ENCODE results near the gene WDR37. TPM values are rescaled to one million over a fixed set of nuclear protein-coding genes. Genes with fewer than 3 reads are reported as not detected.

Gene WDR37
- total RNA-seq, 1 experiment from 2014 or later: 4.5 TPM

DNA sequence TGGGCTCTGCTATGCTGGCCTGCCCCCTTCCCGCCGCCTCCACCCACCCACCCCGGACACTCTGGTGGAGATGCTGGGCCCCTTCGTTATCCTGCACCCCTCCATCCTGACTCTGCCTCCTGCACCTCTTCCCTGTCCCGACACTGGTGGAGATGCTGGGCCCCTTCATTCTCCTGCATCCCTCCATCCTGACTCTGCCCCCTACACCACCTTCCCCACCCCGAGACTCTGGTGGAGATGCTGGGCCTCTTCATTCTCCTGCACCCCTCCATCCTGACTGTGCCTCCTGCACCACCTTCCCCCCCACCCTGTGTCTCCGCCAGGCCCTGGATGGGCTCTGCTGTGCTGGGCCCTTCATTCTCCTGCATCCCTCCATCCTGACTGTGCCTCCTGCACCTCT, 45.5 kb upstream of the WDR37 start:
- POLR2A ChIA-PET (ENCODE audit: unreplicated experiment): no interaction called here

DNA sequence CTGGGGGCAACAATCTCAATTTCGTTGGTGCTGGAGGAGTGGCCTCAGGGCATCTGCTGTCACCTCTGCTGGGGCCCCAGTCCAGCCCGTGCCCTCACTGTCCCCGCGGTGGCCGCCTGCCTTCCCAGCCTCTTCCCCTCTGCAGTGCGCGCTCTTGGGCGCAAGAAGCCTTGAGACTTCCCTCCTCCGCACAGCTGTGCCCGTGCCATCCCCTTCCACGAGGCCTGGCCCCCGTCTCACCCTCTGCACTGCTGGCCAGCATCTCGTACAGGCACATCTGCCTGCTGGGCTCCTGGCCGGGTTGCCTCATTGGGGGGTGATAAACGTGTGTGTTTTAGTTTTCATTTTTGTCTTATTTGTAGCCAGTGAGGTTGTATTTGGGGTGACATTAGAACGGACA, 44.5 kb upstream of the WDR37 start:
- no peak overlapping the region for H3K9ac ChIP-seq (ENCODE audit: low read length)
- CTCF ChIA-PET: no interaction called here
- no peaks in the 10 kb centered on the region for H3K4me1 ChIP-seq (ENCODE audit: insufficient read depth, low read length)
- TF ChIP-seq, protein P1, sequence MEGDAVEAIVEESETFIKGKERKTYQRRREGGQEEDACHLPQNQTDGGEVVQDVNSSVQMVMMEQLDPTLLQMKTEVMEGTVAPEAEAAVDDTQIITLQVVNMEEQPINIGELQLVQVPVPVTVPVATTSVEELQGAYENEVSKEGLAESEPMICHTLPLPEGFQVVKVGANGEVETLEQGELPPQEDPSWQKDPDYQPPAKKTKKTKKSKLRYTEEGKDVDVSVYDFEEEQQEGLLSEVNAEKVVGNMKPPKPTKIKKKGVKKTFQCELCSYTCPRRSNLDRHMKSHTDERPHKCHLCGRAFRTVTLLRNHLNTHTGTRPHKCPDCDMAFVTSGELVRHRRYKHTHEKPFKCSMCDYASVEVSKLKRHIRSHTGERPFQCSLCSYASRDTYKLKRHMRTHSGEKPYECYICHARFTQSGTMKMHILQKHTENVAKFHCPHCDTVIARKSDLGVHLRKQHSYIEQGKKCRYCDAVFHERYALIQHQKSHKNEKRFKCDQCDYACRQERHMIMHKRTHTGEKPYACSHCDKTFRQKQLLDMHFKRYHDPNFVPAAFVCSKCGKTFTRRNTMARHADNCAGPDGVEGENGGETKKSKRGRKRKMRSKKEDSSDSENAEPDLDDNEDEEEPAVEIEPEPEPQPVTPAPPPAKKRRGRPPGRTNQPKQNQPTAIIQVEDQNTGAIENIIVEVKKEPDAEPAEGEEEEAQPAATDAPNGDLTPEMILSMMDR (conservative IDR thresholded peaks at IDR 0.05; ENCODE audit: low read depth, low read length): no peak
- TF ChIP-seq EZH2phosphoT487 (IDR thresholded peaks at IDR 0.05; ENCODE audit: borderline replicate concordance, low read length) (no peak), EZH2 (IDR thresholded peaks at IDR 0.05; ENCODE audit: low read length, unreplicated experiment) (no peak)
- POLR2A ChIA-PET (ENCODE audit: unreplicated experiment): no interaction called here
- H3K4me3 ChIP-seq (ENCODE audit: low read length): no peak overlapping the region
- no peak overlapping the region for H3K4me2 ChIP-seq (ENCODE audit: low read length)
- intact Hi-C loops (cut with micrococcal nuclease): no loop called here
- ATAC-seq (no peak), DNase-seq (no peak)
- no peaks in the 10 kb centered on the region for H3F3A ChIP-seq (ENCODE audit: low read length, unreplicated experiment)
- no peaks in the 10 kb centered on the region for H4K20me1 ChIP-seq (ENCODE audit: low read length)
- no peaks in the 10 kb centered on the region for H3K79me2 ChIP-seq (ENCODE audit: low read length)
- no peaks in the 10 kb centered on the region for H3K27me3 ChIP-seq (ENCODE audit: low read length)
- H2AFZ ChIP-seq (ENCODE audit: low read length): no peak overlapping the region
- H3K9me2 ChIP-seq (replicated peaks; ENCODE audit: low read length): no peaks in the 10 kb centered on the region
- BruUV-seq (replicated peaks): no TSS peak
- no peak overlapping the region for H3K27ac ChIP-seq (ENCODE audit: low read length)
- no peaks in the 10 kb centered on the region for H3K9me3 ChIP-seq (ENCODE audit: low read length)
- H3K36me3 ChIP-seq (ENCODE audit: low read depth, low read length): peaks cover 10% of the 10 kb centered on the region

More for the DNA sequence above, 45.5 kb upstream of the WDR37 start:
- Histone ChIP-seq H3K4me2 (ENCODE audit: low read length) (no peak overlapping the region), H2AFZ (ENCODE audit: low read length) (no peak overlapping the region), H3K79me2 (ENCODE audit: low read length) (no peaks in the 10 kb centered on the region), H3K27ac (ENCODE audit: low read length) (no peak overlapping the region), H3K4me1 (ENCODE audit: insufficient read depth, low read length) (no peaks in the 10 kb centered on the region), H3K9ac (ENCODE audit: low read length) (no peak overlapping the region), H4K20me1 (ENCODE audit: low read length) (no peaks in the 10 kb centered on the region), H3F3A (ENCODE audit: low read length, unreplicated experiment) (no peaks in the 10 kb centered on the region), H3K4me3 (ENCODE audit: low read length) (no peak overlapping the region), H3K27me3 (ENCODE audit: low read length) (no peaks in the 10 kb centered on the region), H3K9me3 (ENCODE audit: low read length) (no peaks in the 10 kb centered on the region), H3K36me3 (ENCODE audit: low read depth, low read length) (peaks cover 15% of the 10 kb centered on the region), H3K9me2 (replicated peaks; ENCODE audit: low read length) (no peaks in the 10 kb centered on the region)
- ATAC-seq: no peak
- intact Hi-C loops (cut with micrococcal nuclease): no loop called here
- no TSS peak for BruUV-seq (replicated peaks)
- DNase-seq: no peak
- CTCF ChIA-PET: no interaction called here
- TF ChIP-seq, protein P1 (conservative IDR thresholded peaks at IDR 0.05; ENCODE audit: low read depth, low read length): no peak
- TF ChIP-seq EZH2phosphoT487 (IDR thresholded peaks at IDR 0.05; ENCODE audit: borderline replicate concordance, low read length) (no peak), EZH2 (IDR thresholded peaks at IDR 0.05; ENCODE audit: low read length, unreplicated experiment) (no peak)

DNA sequence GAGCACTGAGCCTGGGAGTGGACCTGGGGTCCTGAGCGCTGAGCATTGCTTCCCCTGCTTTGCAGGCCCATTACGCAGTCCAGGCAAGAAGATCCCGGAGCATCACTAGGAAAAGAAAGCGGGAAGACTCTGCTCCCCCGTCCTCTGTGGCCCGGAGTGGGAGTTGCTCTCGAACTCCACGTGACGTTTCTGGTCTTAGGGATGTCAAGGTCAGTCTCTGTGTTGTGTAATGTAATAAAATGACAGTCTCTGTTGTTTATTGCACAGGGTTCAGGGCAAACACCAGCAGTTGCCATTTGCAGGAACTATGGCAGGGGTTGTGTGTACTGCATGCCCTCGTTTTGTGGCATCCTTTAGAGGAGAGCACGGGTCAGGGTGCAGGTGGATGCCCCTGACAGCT, 40.5 kb upstream of the WDR37 start:
- no TSS peak for BruUV-seq (replicated peaks)
- TF ChIP-seq, protein P1 (conservative IDR thresholded peaks at IDR 0.05; ENCODE audit: low read depth, low read length): no peak
- TF ChIP-seq EZH2 (IDR thresholded peaks at IDR 0.05; ENCODE audit: low read length, unreplicated experiment): no peak
- TF ChIP-seq EZH2phosphoT487 (IDR thresholded peaks at IDR 0.05; ENCODE audit: borderline replicate concordance, low read length): no peak
- Histone ChIP-seq H3K36me3 (ENCODE audit: low read depth, low read length) (peaks cover 10% of the 10 kb centered on the region), H3F3A (ENCODE audit: low read length, unreplicated experiment) (no peaks in the 10 kb centered on the region), H4K20me1 (ENCODE audit: low read length) (no peaks in the 10 kb centered on the region), H3K27me3 (ENCODE audit: low read length) (no peaks in the 10 kb centered on the region), H3K79me2 (ENCODE audit: low read length) (no peaks in the 10 kb centered on the region), H3K9ac (ENCODE audit: low read length) (no peak overlapping the region), H3K4me2 (ENCODE audit: low read length) (no peak overlapping the region), H2AFZ (ENCODE audit: low read length) (no peak overlapping the region), H3K27ac (ENCODE audit: low read length) (no peak overlapping the region), H3K9me2 (replicated peaks; ENCODE audit: low read length) (no peaks in the 10 kb centered on the region), H3K4me3 (ENCODE audit: low read length) (no peak overlapping the region), H3K9me3 (ENCODE audit: low read length) (no peaks in the 10 kb centered on the region), H3K4me1 (ENCODE audit: insufficient read depth, low read length) (no peaks in the 10 kb centered on the region)
- intact Hi-C loops (cut with micrococcal nuclease): no loop called here
- no peak for ATAC-seq
- no peak for DNase-seq
- ChIA-PET POLR2A (ENCODE audit: unreplicated experiment) (no interaction called here), CTCF (no interaction called here)
